HG03064 (cell line): ENCODE measurements around the gene KRTAP5-5.
"Not testable (repeated sequence)": the region's sequence is repeated elsewhere in the genome, so short reads cannot be mapped to it uniquely, and the experiment has no call there.

Experiments
- ATAC-seq: cut with Tn5 transposase; IDR thresholded peaks from one replicate; pipeline ENCODE4 v1.9.1; 2021; ENCODE audit warnings: low read depth; ENCODE audit not compliant: unreplicated experiment

KRTAP5-5 gene

DNA sequence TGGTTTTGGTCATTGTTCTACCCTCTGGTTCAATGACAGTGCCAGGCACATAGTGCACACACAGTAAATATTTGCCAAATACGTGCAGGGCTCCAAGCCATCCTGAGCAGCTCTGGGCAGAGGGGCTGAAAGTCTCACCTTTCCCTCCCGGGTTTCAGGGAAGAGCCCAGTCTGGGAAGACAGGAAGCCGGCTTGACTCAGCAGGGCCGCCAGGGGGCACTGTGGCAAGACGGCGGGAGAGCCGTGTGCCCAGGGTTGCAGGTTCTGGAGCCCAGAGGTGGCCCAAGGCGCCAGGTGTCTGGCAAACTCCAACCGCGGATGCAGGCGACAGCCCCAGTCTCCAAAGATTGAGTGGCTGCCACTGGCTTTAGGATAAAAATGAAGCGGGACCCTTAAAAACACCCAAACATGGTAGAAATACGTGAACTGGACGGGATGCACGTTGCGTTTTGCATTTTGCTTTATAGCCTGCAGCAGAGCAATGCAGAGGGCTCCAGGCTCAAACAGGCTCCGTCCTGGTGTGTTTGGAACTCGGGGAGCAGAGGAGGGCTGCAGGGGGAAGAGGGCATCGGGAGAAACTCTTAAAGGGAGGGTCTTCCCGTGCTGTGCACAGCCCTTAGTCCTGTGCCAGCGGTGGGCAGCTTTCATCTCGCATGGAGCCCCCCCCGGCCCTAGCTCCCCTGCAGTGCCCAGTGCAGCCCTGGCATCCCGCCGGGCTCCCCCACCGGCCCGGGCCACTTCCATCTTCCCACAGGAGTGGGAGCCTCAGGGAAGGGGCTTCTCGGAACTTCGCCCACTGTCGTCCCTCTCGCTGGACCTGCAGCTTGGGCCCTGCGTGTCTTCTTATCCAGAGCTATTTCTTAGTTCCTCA, 10.7 kb downstream of the KRTAP5-5 start:
- ATAC-seq = no peak

DNA sequence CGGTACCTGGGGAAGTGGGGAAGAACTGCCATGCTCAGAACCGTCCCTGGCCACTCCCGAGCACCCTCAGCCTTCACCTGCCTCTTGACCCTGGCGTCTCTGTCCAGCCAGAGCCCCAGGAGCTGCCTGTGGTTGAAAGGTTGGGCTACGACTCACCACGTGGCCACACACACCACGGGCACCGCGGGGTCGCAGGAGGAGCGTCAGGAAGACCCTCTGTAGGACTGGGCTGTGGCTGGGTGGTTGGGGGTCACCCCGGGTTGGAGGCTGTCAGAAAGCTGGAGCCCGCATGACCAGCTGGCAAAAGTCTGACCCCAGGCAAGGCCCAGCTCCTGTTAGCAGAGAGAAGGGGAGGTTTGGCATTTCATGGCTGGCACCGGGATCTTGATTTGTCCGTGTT, 11.5 kb downstream of the KRTAP5-5 start:
- ATAC-seq = no peak

DNA sequence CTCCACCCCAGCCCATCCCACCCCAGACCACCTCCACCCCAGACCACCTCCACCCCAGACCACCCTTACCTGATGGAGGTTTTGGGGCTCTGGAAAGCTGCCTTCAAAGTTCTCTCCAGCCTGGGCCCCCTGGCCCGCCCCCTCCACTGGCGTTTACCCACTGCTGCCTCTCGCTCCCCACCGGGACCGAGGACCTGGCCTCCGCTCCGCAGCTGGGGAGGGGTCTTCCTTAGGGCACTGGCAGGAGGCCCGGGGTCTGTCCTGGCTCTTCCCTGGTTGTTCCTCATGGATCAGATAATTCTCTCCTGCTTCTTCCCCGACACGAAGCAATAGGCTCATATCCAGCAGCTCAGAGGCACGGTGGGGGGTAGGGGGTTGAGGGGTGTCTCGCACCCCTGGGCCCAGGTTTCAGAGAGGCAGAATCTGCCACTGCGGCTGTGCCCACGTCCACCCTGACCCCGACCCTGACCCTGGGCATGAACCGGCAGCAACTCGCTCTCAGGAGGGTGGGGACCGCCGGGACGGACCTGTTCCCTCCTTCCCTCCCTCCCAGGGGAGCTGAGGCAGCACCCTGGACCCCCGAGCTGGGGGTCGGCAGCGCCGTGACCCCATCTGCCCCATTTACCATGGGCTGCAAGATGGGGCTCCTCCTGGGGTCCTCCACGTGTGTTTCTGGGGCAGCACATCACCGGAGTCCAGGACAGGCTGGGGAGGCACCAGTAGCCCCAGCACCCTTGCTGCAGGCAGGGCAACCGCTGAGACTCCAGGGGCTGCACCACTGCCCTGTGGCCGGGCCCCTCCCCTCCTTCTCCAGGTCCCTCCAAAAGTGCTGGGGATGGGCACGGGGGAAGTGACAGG, 12.9 kb downstream of the KRTAP5-5 start:
- ATAC-seq = no peak

DNA sequence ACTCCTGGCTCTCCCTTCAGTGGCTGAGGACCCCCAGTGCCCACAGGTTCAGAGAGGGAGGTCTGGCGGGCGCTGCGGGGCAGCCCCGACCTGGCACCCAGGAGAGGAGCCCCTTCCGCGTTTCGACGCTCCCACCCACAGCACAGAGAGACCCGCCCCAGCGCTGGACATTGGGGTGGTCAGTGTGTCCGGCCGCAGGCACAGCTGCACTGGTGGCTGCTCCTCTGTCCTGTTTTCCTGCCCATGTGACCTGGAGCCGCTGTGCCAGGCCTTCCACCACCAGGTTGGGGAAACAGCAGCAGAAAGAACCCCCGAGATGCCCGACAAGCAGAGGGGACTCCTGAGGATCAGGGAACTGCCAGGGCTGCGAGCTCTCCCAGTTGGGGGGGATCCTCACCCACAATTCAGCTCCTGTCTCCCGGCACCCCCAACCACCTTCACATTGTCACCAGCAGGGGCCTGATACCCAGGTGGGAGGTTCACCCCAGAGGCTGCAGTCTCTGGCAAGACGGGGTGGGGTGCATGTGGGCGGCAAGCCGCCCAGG, 13.6 kb downstream of the KRTAP5-5 start:
- ATAC-seq = no peak

DNA sequence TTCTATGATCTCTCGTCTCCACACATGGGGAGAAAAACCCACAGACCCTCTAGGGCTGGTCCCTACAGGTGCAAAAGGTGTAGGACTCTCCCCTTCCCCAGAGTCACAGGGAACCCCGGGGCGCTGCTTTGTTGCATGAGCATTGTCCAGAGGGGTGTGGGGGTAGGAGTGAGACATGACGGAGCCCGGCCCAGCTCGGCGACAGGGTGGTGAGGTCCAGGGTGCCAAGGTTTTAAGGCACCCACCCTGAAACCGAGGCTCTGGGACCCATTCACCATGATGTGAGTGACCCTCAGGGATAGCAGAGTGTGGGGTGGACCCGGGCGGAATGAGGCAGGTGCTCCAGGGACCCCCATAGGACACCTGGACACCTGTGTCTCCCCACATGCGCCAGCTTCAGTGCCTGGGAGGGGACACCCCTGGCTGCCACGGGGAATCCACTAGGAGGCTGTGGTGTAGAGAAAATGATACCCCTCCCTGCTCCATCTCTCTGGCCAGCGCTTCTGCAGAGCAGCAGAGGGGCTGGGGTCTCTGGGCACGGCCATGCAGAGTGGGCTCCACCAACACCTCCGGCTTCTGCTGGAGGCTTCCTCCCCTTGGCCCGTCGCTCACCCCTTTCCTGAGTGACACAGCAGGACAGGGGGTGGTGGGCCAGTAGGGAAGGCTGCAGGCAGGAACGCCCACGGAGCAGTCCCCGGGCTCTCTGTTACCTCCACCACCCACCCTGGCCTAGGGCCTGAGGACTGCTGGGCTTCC, 15.2 kb downstream of the KRTAP5-5 start:
- no peak for ATAC-seq

DNA sequence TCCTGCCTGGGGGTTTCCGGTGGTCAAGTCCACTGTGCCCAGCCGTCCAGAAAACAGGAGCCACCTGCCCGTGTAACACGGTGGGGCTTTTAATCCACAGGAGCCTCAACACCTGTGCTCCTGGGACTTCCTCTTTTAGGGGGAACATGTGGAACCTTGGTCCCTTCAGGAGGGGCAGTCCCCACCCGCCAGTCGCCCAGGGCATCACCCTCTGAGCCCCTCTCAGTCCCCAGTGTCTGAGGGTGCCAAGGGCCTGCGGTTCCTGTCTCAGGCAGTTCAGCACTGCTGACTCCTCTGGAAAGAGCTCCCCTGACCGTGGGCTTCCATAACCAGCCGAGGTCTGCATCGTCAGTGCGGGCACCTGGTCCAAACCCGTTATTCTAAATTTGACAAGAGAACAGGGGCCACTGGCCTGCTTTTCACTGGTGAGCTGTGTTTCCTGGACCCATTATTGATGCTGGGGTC, 15.8 kb downstream of the KRTAP5-5 start:
- ATAC-seq = no peak

DNA sequence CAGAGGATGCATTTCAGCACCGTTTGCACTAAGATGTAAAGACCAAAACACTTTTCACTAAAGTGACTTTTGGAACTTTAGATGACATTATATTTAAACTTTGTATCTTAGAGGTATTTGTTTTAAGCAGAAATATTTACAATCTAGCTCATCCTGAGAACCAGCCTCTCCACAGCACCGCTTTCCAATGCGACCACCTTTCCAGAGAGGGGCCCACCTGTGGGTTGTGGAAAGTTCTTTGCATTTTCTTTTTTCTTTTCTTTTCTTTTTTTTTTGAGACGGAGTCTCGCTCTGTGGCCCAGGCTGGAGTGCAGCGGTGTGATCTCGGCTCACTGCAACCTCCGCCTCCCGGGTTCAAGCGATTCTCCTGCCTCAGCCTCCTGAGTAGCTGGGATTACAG, 17.0 kb downstream of the KRTAP5-5 start:
- ATAC-seq = not testable (repeated sequence)

DNA sequence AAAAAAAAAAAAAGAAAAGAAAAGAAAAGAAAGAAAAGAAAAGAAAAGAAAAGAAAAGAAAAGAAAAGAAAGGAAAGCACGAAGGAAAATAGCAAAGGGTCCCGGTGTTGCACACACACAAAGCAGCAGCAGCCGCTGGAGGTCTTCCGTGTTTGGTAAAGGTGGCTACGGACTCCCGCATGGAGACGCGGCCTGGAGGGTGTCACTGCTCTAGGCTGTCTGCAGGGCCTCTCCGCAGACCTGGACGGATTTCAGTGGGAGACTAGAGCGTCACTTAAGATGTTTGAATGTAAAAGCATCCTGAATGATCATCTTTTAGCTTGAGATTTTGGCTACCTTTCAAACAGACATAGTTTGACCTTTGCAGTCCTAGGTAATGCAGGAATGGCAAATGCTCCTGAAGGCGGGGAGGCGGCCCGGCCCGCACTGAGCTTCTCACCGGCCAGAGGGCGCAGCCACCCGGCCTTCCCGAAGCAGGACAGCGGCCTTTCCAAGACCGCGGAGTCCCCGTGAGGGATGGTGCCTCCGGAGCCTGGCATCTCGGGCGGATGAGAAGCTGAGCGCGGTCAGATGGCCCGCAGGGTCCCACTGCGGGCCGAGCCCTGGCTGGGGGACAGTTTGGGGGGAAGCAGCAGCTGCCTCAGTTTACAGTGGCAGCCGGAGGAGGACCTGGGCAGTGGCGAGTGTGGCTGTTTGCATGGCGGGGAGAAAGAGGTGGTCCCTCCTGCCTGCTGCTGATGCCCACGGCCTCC, 18.5 kb downstream of the KRTAP5-5 start:
- no peak for ATAC-seq

DNA sequence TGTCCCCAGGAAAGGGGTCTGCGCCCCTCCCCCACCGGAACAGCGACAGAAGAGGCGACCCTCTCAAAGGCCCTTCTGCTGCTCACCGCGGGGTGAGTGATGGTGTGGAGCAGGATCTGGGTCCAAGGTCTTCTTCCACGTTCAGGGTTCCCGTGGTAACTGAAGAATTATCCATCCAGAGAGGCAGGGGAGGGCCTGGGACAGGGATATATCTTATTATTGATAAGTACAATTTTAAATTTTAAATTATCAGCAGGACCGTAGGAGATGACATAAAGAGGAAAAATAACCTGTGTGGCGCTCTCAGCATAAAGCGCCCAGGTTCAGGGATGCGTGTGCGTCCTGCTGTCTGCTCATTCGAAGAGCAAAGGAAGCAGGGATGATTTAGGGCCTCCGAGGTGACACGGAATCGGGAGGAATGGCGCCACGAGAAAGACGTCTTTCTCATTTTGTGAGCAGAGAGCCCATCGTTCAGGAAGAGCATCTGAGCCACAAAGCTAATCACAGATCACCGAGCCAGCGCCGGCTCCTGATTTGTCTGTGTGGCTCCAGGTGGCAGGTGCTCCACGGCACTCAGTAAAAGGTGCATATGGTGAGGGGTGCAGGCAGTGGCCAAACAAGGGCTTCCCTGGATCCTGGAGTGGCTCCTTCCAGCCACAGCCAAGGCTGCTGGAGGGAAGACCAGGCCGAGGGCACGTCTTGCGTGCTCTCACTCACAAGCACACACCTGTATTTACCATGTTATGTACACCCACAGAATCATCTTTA, 19.3 kb downstream of the KRTAP5-5 start:
- no peak for ATAC-seq

DNA sequence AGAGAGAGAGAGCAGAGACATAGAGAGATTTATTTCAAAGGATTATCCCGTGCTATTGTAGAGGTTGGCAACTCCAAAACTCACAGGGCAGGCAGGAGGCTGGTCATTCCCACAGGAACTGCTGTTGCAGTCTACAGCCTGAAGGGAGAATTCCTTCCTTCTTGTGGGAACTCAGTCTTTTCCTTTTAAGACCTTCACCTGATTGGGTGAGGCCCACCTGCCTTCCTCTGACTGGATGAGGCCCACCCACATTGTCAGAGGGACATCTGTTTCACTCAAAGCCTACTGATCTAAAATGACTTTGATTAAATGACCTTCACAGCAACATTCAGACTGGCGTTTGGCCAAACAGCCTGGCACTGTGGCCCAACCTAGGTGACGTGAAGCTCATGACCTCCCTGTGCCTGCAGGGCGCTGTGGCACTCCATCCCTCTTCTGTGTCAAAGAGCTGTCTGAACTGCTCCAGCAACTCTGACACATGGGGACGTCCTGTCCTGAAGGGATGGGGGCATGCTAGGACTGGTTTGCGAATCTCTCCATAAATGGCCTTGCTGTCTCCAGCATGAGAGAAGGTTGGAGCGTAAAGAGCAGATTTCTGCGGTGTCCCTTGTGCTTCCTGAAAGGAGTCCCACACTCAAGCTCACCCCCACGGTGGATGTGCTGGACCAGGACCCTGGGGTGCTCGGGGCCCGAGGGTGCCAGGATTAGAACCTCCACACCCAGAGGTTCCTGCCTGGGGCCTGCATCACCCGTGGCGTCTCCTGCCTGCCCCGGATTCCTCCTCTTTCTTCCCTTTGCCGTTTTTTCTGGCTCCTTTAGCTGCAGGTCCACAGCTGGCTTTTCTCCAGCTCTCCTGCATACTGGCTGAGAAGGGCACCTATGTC, 20.7 kb downstream of the KRTAP5-5 start:
- ATAC-seq = no peak

DNA sequence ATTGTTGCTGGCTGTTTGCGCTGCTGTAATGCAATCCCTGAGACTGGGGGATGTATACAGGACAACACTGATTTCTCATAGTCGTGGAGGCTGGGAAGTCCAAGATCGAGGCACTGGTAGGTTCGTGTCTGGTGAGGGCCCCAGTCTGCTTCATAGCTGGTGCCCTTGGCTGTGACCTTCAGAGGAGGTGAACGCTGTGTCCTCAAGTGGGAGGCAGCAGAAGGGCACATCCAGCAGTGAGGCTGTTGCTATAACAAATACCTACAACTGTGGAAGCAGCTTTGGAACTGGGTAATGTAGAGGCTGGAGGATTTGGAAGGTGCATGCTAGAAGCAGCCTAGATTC, 21.3 kb downstream of the KRTAP5-5 start:
- no peak for ATAC-seq

DNA sequence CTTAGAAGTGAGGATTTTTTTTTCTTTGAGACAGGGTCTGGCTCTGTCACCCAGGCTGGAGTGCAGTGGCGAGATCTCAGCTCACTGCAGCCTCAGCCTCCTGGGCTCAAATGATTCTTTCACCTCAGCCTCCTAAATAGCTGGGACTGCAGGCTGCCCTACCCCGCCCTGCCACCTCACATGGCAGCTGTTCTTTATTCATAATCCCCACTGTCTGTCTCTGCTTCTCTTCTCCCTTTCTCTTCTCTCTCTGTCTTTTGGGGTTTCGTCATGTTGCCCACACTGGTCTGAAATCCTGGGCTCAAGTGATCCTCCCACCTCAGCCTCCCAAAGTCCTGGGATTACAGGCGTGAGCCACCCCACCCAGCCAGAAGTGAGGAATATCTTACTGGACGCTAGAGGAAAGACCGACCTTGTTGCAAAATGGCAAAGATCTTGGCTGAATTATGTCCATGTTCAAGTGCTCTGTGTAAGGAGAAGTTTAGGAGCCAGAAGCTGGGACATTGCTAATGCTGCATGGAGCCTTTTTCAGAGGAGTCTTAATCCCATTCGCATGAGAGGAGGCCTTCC, 21.9 kb downstream of the KRTAP5-5 start:
- ATAC-seq = no peak

DNA sequence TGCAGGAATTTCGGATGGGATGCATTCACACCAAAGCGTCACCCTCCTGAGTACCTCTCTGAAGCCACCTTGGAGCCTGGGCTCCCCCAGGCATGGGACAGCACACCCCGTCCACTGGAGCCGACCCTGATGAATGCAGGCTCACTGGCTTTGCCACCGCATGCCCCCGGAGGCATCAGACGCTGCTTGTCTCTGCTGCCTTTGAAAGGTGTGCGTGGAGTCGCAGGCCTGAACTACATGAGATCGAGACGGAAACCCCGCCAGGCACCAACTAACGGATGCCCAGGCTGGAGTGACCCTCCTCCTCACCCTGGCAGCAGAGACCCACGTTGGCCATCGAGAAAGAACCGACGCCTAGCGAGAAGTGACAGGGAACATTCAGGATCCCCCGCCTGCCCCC, 22.5 kb downstream of the KRTAP5-5 start:
- no peak for ATAC-seq

DNA sequence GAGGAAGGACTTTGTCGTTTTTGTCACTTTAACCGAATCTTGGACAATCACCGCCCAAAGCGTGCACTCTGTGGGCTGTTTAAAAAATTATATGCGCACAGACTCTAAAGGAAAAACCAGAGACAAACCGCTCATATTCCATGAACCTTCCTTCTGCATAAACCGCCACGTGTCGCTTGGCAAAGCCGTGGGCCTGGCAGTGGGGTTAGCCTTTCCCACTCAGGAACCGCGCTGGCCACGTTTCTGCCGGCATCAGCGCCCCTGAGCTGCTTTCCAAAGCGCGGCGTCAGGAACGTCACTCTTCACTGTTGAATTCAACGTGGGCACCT, 22.8 kb downstream of the KRTAP5-5 start:
- ATAC-seq = no peak

DNA sequence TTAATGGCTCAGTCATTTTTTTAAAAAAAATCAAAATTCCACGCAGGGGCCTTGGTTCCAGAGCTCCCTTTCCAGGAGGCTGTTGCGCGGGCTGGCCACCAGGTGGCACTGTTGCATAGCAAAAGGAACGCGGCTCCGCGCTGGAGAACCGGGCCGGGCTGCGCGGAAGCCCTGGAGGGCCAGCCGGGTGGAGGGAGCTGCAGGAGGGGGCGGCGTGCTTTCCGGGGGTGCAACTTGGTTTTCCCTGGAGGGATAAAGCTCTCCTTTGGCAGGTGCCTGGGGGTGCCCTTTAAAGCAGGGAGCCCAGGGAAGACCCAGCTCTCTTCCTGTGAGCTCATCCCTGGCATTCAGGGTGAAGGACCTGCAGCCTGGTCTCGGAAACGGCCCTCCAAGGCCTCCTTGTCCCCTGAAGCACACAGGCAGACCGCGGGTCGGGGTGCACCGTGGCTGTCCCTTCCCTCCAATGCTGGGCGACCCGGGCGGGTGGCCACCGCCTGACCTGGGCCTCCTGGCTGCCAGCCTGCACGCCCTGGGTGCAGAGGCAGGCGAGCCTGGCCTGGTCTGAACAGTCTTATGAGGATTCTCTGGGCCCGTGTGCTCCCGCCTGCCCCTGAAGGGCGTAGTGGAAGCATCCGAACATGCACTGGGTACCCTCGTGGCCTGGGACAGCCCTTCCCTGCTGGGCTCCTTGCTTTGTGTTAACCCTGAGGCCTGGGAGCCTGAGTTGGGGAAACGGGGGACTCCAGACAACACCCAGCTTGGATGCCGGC, 23.4 kb downstream of the KRTAP5-5 start:
- no peak for ATAC-seq

DNA sequence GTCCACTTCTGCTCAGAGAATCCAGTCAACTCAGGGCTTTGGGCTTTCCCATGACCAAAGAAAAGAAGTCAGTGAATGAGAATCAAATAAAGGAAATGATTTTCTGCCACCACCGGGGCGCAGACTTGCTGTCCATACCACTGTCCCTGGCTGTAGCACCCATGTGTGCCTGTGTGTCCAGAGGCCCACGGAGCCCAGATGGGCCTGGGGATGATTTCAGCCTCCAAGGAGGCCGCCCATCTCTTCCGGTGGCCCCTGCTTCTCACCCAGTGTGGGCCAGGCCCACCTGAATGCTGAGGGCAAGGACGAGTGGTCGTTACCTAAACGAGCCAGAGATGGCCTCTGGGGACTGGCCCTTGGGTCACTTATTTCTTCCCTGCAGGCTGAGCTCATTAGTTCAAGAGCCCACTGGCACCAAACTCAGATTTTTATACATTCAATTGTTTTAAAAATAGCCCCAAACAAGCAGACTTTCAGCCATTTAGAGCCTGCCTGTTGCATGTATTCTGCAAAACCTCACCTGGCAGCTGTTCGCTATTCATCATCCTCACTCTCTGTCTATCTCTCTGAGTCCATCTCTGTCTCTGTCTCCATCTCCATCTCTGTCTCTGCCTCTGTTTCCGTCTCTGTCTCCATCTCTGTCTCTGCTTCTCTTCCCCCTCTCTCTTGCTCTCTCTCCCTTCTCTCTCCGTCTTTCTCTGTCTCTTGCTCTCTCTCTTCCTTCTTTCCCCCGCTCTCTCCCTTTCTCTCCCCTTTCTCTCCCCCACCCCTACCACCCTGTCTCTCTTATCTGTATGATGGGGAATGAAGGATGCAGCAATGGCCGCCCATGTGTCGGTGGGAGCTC, 24.2 kb downstream of the KRTAP5-5 start:
- no peak for ATAC-seq
